ENCODE measurements around the gene BLOC1S3.

The BLOC1S3 gene

DNA sequence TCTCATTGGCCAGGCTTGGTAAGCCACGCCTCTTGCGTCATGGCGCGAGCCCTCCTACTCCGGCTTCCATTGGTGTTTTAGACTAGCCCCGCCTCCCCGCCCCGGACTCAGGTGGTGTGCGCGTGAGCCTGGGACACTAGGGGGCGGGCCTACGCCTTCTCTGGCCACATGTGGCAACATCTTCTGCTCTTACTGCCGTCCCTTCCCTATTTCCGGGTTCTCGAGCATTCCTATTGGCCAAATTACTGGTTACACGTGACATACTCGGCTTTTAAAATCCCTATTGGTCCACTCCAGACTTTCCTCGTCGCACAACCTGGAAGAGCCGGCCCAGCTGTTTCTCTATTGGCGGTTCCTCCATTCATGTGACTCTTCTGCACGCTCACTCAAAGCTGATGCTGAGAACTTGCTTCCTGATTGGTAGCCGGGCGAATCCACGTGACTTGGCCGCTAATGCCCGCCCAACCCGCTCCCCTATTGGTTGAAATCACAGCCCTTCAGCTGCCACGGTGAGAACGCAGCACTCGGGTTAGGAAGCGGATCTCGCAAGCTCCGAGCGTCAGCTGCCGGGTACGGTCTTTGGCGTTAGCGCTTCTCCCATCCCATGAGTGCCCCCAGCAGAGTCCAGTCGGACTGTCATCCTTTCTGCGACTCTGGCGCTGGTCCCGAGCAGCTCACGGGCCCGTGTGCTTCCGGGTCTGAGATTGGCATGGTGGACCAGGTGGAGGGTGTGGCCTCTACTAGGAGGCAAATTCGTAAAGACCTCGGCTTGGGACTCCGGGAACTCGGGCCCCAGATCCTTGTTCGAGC lies at the start of gene BLOC1S3:
Gene BLOC1S3, plus strand, starts transcription at position 523 of the 810 bp plus-strand sequence. CDS start 513 bp downstream, outside the sequence.
- DNase-seq (ENCODE audit: low read depth) = peak; percentile 100

DNA sequence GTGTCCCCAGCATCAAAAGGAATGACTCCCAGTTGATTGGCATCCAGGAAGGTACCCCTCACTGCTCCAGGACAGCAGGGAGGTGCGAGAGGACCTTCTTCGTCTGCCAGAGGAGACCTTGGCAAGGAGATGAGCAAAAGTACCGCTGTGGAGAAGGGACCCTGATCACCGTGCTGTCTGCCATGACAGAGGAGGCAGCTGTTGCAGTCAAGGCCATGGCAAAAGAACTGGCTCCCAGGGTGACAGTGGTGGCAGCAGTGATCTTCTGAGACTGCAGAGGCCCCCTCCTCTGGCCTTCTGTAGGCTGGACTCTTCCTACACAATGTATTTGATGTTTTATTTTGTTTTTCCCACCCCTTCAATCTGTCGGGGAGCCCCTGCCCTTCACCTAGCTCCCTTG lies 49.8 kb upstream of the BLOC1S3 start:
- no peak for DNase-seq (ENCODE audit: low read depth)

GRCh38 chr19:45130236-45130635 lies 48.3 kb upstream of the BLOC1S3 start:
- no peak for DNase-seq (ENCODE audit: low read depth)

- DNase-seq (ENCODE audit: low read depth) = no peak
These were observed 47.5 kb upstream of the BLOC1S3 start for GRCh38 chr19:45130888-45131615.

DNA sequence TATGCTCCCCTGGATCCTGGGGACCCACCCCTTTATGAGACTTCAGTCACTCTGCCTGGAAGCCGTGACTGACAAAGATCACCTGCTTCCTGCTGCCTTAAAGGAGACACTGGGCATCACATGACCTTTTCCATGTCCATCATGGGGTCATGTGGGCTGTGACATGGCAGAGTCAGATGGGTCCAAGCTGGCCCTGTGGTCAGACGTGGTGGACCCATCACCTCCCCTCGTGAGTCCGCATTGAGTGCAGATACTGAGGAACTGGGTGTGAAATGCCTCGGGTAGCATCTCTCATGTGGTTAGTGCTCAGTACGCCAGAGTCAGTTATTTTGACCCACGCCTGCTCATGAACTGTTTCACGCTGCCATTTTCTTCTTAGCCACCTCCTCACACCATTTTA lies 44.9 kb upstream of the BLOC1S3 start:
- no peak for DNase-seq (ENCODE audit: low read depth)

GRCh38 chr19:45135176-45135885 lies 43.3 kb upstream of the BLOC1S3 start:
- DNase-seq (ENCODE audit: low read depth) = no peak

GRCh38 chr19:45136507-45137178 lies 41.9 kb upstream of the BLOC1S3 start:
- no peak for DNase-seq (ENCODE audit: low read depth)

- no peak for DNase-seq (ENCODE audit: low read depth)
These were observed 41.3 kb upstream of the BLOC1S3 start for GRCh38 chr19:45137179-45137761.

GRCh38 chr19:45138303-45138751 lies 40.3 kb upstream of the BLOC1S3 start:
- DNase-seq (ENCODE audit: low read depth) = no peak

- no peak for DNase-seq (ENCODE audit: low read depth)
These were observed 39.1 kb upstream of the BLOC1S3 start for GRCh38 chr19:45139286-45140143.

DNA sequence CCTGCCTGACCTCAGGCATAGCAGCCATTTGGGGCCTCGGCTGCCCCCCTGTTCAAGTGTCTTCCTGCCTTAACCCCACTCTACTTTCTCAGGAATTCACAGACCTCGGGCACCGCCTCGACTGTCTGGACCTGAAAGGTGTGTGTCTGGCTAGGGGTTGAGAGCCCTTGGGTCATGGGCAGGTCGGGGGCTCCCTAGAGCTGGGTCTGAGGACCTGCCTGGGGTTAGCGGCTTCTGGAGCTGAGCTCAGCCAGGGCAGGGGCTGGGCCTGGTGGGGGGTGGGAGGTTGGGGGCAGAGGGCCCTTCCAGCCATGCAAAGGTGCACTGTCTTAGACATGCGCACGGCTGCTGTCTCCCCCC lies 38.5 kb upstream of the BLOC1S3 start:
- no peak for DNase-seq (ENCODE audit: low read depth)

DNA sequence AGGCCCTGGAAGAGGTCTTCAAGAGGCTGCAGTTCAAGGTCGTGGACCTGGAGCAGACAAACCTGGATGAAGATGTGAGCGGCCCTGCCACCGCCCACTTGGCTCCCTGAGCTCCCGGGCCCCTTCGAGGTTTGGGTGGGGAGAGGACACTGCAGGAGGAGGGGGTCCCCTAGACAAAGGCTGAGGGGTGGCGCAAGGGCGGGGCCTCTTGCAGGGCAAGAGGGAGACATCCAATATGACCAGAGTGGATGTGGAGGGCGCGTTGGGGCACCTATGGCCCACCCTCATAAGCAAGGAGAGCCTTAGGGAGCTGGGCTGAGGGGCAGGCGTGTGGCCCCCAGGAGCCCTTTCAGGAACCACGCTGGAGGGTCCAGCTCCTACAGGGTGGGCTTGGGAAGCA lies 38.1 kb upstream of the BLOC1S3 start:
- no peak for DNase-seq (ENCODE audit: low read depth)

DNA sequence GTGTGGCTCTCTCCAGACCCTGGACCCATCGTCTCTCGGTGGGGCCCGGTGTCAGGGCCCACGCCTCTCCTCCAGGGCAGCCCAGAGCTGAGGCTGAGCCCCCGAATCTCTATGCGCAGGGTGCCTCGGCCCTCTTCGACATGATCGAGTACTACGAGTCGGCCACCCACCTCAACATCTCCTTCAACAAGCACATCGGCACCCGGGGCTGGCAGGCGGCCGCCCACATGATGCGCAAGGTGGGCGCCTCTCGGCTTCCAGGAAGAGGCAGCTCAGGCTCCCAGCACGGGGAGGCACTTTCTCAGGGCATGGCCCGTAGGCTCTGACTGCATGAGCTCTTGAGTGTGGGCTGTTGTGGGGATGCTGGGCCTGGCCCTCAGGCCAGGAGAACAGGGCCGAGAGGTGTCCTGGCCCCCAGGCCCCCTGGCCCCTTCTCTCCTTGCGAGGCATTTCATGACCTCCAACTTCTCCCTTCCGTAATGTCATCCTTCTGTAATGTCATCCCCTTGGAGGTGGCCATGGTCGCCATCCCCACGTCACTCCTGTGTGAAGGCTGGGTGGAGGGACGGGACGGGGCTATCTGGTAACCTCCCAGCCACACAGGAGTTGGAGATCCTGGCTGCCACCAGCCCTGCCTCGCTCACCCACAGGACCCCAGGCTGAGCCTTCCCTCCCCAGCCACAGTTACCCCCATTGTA lies 37.2 kb upstream of the BLOC1S3 start:
- no peak for DNase-seq (ENCODE audit: low read depth)

DNA sequence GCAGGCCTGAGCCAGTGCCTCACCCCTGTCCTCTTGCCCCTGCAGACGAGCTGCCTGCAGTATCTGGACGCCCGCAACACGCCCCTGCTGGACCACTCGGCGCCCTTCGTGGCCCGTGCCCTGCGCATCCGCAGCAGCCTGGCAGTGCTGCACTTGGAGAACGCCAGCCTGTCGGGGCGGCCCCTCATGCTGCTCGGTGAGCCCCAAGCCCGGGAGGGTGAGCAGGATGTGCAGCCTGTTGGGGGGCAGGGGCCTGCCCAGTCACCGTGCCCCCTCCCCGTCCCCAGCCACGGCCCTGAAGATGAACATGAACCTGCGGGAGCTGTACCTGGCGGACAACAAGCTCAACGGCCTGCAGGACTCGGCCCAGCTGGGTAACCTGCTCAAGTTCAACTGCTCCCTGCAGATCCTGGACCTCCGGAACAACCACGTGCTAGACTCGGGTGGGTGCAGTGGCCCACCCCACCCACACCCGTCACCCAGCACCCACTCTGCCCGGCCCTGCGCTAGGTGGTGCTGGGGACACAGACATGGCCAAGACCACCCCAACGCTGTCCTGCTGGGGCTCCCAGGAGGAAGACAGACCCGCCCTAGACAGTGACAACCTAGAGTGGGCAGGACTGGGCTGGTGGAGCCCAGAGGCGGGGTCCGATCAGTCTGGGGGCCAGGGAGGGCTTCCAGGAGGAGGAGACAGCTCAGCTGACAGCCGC lies 36.4 kb upstream of the BLOC1S3 start:
- DNase-seq (ENCODE audit: low read depth) = no peak

GRCh38 chr19:45142726-45143110 lies 35.9 kb upstream of the BLOC1S3 start:
- no peak for DNase-seq (ENCODE audit: low read depth)

DNA sequence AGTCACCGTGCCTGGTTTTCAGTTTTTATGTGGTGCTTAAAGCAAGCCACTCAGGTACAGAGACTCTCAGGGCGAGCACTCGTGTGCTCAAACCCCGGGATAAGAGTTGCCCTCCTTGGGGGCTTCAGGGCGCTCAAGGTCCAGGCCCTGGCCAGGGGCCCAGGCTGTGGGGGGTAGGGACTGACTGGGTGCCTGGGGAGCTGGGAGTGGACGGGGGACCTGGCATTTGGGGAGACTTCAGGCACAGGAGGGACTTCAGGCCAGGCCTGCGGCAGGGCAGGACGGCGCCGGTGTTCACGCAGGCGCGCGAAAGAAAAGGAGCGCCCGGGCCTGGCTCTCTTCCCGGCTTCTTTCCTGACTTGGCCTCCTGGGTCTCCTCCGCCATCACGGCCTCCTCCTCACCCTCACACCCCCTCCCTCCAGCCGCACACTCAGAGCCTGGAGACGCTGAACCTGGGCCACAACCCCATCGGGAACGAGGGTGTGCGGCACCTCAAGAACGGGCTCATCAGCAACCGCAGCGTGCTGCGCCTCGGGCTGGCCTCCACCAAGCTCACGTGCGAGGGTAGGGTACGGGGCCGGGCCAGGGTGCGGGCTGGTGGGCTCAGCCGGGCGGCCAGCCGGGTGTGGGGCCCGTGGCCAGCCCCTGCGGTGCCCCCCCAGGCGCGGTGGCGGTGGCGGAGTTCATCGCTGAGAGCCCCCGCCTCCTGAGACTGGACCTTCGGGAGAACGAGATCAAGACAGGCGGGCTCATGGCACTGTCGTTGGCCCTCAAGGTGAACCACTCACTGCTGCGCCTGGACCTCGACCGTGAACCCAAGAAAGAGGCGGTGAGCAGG lies 33.9 kb upstream of the BLOC1S3 start:
- no peak for DNase-seq (ENCODE audit: low read depth)

- DNase-seq (ENCODE audit: low read depth) = no peak
These were observed 33.1 kb upstream of the BLOC1S3 start for GRCh38 chr19:45145270-45146189.

GRCh38 chr19:45146251-45146650 lies 32.3 kb upstream of the BLOC1S3 start:
- DNase-seq (ENCODE audit: low read depth) = no peak
